HG02642 (cell line): ENCODE measurements around the gene NINL.
"Not testable (repeated sequence)": the region's sequence is repeated elsewhere in the genome, so short reads cannot be mapped to it uniquely, and the experiment has no call there.

Experiments used
- ATAC-seq: cut with Tn5 transposase; IDR thresholded peaks from one replicate; pipeline ENCODE4 v1.9.1; 2021; ENCODE audit warnings: mild to moderate bottlenecking; ENCODE audit not compliant: unreplicated experiment, poor library complexity

Gene NINL

GRCh38 chr20:25584905-25585704 is at the start of gene NINL:
TSS of gene NINL (minus strand) at chr20:25585531. CDS start at chr20:25526587, 58,944 bp downstream.
- ATAC-seq: peak; percentile 77

GRCh38 chr20:25632940-25633790 is 47.8 kb upstream of the NINL start:
- ATAC-seq: no peak

- ATAC-seq: not testable (repeated sequence)
Measured at GRCh38 chr20:25630615-25631014, 45.3 kb upstream of the NINL start.

GRCh38 chr20:25629816-25630499 is 44.6 kb upstream of the NINL start:
- ATAC-seq: no peak

- ATAC-seq: no peak
Measured at GRCh38 chr20:25626779-25627178, 41.4 kb upstream of the NINL start.

GRCh38 chr20:25624500-25624939 is 39.2 kb upstream of the NINL start:
- no peak for ATAC-seq

- peak; percentile 87 for ATAC-seq
Measured at GRCh38 chr20:25623736-25624499, 38.6 kb upstream of the NINL start, which contains the start of gene NANP. TSS of gene NANP (minus strand) at chr20:25624014. CDS start at chr20:25623948, 66 bp downstream.

- ATAC-seq: peak; percentile 32
Measured at GRCh38 chr20:25623225-25623735, 37.9 kb upstream of the NINL start.

- ATAC-seq: no peak
Measured at GRCh38 chr20:25622450-25623224, 37.3 kb upstream of the NINL start.

GRCh38 chr20:25622049-25622448 is 36.7 kb upstream of the NINL start:
- ATAC-seq: no peak

GRCh38 chr20:25619514-25619913 is 34.2 kb upstream of the NINL start:
- no peak for ATAC-seq

- ATAC-seq: no peak
Measured at GRCh38 chr20:25608774-25609173, 23.4 kb upstream of the NINL start.

- no peak for ATAC-seq
Measured at GRCh38 chr20:25606094-25606695, 20.9 kb upstream of the NINL start.

- ATAC-seq: no peak
Measured at GRCh38 chr20:25605148-25605547, 19.8 kb upstream of the NINL start.

- no peak for ATAC-seq
Measured at GRCh38 chr20:25604611-25605010, 19.3 kb upstream of the NINL start.

- ATAC-seq: not testable (repeated sequence)
Measured at GRCh38 chr20:25602914-25603309, 17.6 kb upstream of the NINL start.

GRCh38 chr20:25602191-25602913 is 17.0 kb upstream of the NINL start:
- not testable (repeated sequence) for ATAC-seq

- ATAC-seq: no peak
Measured at GRCh38 chr20:25601659-25602058, 16.3 kb upstream of the NINL start.
